Panc1 (cell line): ENCODE results near the gene PAX5. TPM values are rescaled to one million over a fixed set of nuclear protein-coding genes. Genes with fewer than 3 reads are reported as not detected.

Source experiments
- ATAC-seq: fragments of 200-7000 bp; cut with Tn5 transposase; 2 replicates; pipeline ENCODE4 v1.9.1; 2020; ENCODE audit warnings: mild to moderate bottlenecking, moderate library complexity
- BruUV-seq: library from RNA; stranded (reverse); fragments of 400-500 nt; replicated peaks from 2 replicates; lab custom pipeline; 2021; lab: Mats Ljungman, UMichigan
- CTCF ChIA-PET: fragments of 300-600 bp; sonication (Branson Sonifier 250); formaldehyde crosslinking; loops from one replicate; lab custom pipeline; 2022; ENCODE audit warnings: antibody characterized with exemption; lab: Charles Lee
- POLR2A ChIA-PET: fragments of 300-600 bp; sonication (Branson Sonifier 250); formaldehyde crosslinking; loops from one replicate; lab custom pipeline; 2022; ENCODE audit warnings: antibody characterized with exemption; lab: Charles Lee
- DNase-seq: peaks from one replicate; pipeline ENCODE4 v3.0.0-alpha.2; 2010; ENCODE audit warnings: low read depth, low spot score
- H3K27ac ChIP-seq: 2 replicates; pipeline ENCODE4 v1.5.1; 2011; ENCODE audit warnings: mild to moderate bottlenecking, low read length, inconsistent platforms
- H3K27me3 ChIP-seq: fragments of 200-500 bp; sonication (Bioruptor generic); 2 replicates; pipeline ENCODE4 v1.6.0; 2014; ENCODE audit warnings: low read length, inconsistent platforms; ENCODE audit not compliant: control insufficient read depth, insufficient read depth
- H3K36me3 ChIP-seq: fragments of 200-500 bp; sonication (Bioruptor generic); 2 replicates; pipeline ENCODE4 v1.5.1; 2014; ENCODE audit warnings: inconsistent platforms, mild to moderate bottlenecking, low read length, moderate library complexity; ENCODE audit not compliant: control insufficient read depth, insufficient read depth
- H3K4me1 ChIP-seq: 2 replicates; pipeline ENCODE4 v1.5.1; 2011; ENCODE audit warnings: inconsistent platforms, mild to moderate bottlenecking, low read length, moderate library complexity; ENCODE audit not compliant: control insufficient read depth, insufficient read depth
- H3K4me3 ChIP-seq, 2 experiments: 2 replicates each; pipeline ENCODE4 v1.5.1; 2011 to 2012; ENCODE audit warnings: low read depth in 2 of 2, low read length in 2 of 2, mild to moderate bottlenecking in 2 of 2, inconsistent platforms in 1 of 2, moderate library complexity in 1 of 2
- H3K9me3 ChIP-seq: fragments of 200-500 bp; sonication (Bioruptor generic); 2 replicates; pipeline ENCODE4 v1.5.1; 2014; ENCODE audit warnings: low read depth, mild to moderate bottlenecking, inconsistent platforms, low read length, moderate library complexity; ENCODE audit not compliant: control insufficient read depth, insufficient read depth
- POLR2AphosphoS5 ChIP-seq: IDR thresholded peaks from 2 replicates; pipeline ENCODE4 v1.6.1; 2012; ENCODE audit warnings: mild to moderate bottlenecking, low read depth, low read length, moderate library complexity
- SIN3A ChIP-seq: IDR thresholded peaks from 2 replicates; pipeline ENCODE4 v1.6.1; 2012; ENCODE audit warnings: low read depth, mild to moderate bottlenecking, low read length, moderate library complexity, borderline replicate concordance; ENCODE audit not compliant: insufficient read depth
- TCF7L2 ChIP-seq: IDR thresholded peaks from 2 replicates; pipeline ENCODE4 v1.6.1; 2011; ENCODE audit warnings: mild to moderate bottlenecking, low read depth, low read length, inconsistent platforms
- in situ Hi-C: cut with HindIII; loops from 2 replicates; pipeline ENCODE4 v1.10.0; 2016; ENCODE audit warnings: low sequenced_read_pairs, low pct_unique_long_range_greater_than_20kb
- intact Hi-C: fragments of 100-400 bp; cut with micrococcal nuclease; formaldehyde crosslinking; loops from one replicate; pipeline ENCODE4 v1.10.0; 2022; ENCODE audit not compliant: unreplicated experiment
- total RNA-seq: library from RNA; stranded (reverse); gene quantifications from one replicate; pipeline ENCODE4 v1.2.1, GENCODE V29; 2021; ENCODE audit not compliant: unreplicated experiment
- TF ChIP-seq, protein P1 (sequence below), 2 experiments: IDR thresholded peaks; 2 replicates each; pipeline ENCODE4 v1.6.1; 2011 to 2012; ENCODE audit warnings: low read depth in 2 of 2, control low read depth in 1 of 2, low read length in 1 of 2, mild to moderate bottlenecking in 1 of 2, moderate library complexity in 1 of 2; ENCODE audit not compliant: insufficient read depth in 1 of 2
- TF ChIP-seq, protein P2 (sequence below): fragments of 450-650 bp; IDR thresholded peaks from 2 replicates; pipeline ENCODE4 v1.5.1; 2017; ENCODE audit warnings: mild to moderate bottlenecking

The PAX5 gene
- total RNA-seq, 1 experiment from 2014 or later, result 0.39 TPM

DNA sequence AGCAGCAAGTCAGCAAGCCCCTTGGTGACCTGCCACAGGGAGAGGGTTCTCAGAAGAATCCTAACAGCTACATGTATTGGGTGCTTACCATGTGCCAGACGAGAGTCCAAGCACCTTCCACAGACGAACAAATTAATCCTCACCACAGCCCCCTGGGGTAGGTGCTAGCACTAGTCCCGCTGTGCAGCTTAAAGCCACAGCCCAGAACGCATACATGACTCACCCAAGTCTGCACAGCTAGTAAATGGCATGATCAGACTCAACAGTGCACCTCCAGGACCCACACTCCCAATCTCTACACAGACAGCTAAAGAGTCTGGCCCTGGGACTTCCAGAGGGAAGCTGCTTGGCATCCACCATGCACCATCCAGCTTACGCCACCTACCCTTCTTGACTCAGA is 111.5 kb downstream of the PAX5 start:
- DNase-seq (no peak), ATAC-seq (peak; percentile 76)
- CTCF ChIA-PET, result interaction anchor here (0.8 kb wide), 1 partner anchor 9 kb away, joined by 3 read pairs; no protein-coding TSS in a partner anchor
- Histone ChIP-seq H3K4me1 (peaks cover 41% of the 10 kb centered on the region), H3K27me3 (no peaks in the 10 kb centered on the region), H3K27ac (peak overlapping the region; percentile 73; the same call in 1 of the 2 replicates), H3K36me3 (no peaks in the 10 kb centered on the region), H3K9me3 (no peaks in the 10 kb centered on the region), H3K4me3 (no peak overlapping the region)
- intact Hi-C loops (no loop called here), in situ Hi-C loops (no loop called here)
- TF ChIP-seq SIN3A (no peak), TCF7L2 (no peak), POLR2AphosphoS5 (no peak)
- TF ChIP-seq, protein P1, sequence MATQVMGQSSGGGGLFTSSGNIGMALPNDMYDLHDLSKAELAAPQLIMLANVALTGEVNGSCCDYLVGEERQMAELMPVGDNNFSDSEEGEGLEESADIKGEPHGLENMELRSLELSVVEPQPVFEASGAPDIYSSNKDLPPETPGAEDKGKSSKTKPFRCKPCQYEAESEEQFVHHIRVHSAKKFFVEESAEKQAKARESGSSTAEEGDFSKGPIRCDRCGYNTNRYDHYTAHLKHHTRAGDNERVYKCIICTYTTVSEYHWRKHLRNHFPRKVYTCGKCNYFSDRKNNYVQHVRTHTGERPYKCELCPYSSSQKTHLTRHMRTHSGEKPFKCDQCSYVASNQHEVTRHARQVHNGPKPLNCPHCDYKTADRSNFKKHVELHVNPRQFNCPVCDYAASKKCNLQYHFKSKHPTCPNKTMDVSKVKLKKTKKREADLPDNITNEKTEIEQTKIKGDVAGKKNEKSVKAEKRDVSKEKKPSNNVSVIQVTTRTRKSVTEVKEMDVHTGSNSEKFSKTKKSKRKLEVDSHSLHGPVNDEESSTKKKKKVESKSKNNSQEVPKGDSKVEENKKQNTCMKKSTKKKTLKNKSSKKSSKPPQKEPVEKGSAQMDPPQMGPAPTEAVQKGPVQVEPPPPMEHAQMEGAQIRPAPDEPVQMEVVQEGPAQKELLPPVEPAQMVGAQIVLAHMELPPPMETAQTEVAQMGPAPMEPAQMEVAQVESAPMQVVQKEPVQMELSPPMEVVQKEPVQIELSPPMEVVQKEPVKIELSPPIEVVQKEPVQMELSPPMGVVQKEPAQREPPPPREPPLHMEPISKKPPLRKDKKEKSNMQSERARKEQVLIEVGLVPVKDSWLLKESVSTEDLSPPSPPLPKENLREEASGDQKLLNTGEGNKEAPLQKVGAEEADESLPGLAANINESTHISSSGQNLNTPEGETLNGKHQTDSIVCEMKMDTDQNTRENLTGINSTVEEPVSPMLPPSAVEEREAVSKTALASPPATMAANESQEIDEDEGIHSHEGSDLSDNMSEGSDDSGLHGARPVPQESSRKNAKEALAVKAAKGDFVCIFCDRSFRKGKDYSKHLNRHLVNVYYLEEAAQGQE (IDR thresholded peaks at IDR 0.05; ENCODE audit: insufficient read depth in 1 of 2, low read depth in 2 of 2, low read length in 1 of 2), result no peak
- TF ChIP-seq, protein P2, sequence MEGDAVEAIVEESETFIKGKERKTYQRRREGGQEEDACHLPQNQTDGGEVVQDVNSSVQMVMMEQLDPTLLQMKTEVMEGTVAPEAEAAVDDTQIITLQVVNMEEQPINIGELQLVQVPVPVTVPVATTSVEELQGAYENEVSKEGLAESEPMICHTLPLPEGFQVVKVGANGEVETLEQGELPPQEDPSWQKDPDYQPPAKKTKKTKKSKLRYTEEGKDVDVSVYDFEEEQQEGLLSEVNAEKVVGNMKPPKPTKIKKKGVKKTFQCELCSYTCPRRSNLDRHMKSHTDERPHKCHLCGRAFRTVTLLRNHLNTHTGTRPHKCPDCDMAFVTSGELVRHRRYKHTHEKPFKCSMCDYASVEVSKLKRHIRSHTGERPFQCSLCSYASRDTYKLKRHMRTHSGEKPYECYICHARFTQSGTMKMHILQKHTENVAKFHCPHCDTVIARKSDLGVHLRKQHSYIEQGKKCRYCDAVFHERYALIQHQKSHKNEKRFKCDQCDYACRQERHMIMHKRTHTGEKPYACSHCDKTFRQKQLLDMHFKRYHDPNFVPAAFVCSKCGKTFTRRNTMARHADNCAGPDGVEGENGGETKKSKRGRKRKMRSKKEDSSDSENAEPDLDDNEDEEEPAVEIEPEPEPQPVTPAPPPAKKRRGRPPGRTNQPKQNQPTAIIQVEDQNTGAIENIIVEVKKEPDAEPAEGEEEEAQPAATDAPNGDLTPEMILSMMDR, result no peak
- POLR2A ChIA-PET, result no interaction called here
- no TSS peak for BruUV-seq

DNA sequence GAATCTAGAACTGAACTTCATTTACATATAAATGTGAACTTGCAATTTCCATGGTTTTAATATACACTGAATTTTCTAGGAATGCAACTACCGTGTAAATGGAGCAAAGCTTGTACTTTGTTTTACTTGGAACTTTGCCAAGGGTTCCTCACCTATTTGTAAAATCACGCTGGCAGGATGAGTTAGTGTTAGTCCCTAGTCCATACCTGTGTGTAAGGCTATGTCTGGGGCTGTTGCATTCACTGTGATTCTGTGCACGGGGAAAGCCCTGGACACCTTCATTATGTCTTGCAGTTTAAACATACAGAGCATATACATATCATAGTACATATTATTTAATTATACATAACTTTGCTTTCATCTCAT is 119.9 kb downstream of the PAX5 start:
- BruUV-seq, result no TSS peak
- DNase-seq (no peak), ATAC-seq (no peak)
- Histone ChIP-seq H3K4me1 (peaks cover 12% of the 10 kb centered on the region; the same call in 1 of the 2 replicates), H3K36me3 (no peaks in the 10 kb centered on the region), H3K27ac (no peak overlapping the region), H3K9me3 (no peaks in the 10 kb centered on the region; the same call in 1 of the 2 replicates), H3K4me3 (no peak overlapping the region), H3K27me3 (no peaks in the 10 kb centered on the region)
- CTCF ChIA-PET, result interaction anchor here (1.0 kb wide), 1 partner anchor 61 kb away, joined by 5 read pairs; no protein-coding TSS in a partner anchor
- in situ Hi-C loops, result no loop called here
- intact Hi-C loops, result no loop called here
- TF ChIP-seq, protein P2, result no peak
- TF ChIP-seq, protein P1 (IDR thresholded peaks at IDR 0.05; ENCODE audit: insufficient read depth in 1 of 2, low read depth in 2 of 2, low read length in 1 of 2), result no peak
- TF ChIP-seq POLR2AphosphoS5, result no peak
- TF ChIP-seq SIN3A, result no peak
- TF ChIP-seq TCF7L2, result no peak
- POLR2A ChIA-PET, result no interaction called here
